SK-N-SH (cell line): ENCODE data around the gene CDKL2. TPM values are rescaled to one million over a fixed set of nuclear protein-coding genes. Genes with fewer than 3 reads are reported as not detected.

ENCODE experiments used
- CTCF ChIA-PET: fragments of 300-600, 350-600 bp; formaldehyde crosslinking; extraction: SDS; loops from one replicate; lab custom pipeline; 2021; lab: Yijun Ruan, JAX
- POLR2A ChIA-PET: fragments of 350-600 bp; sonication (Branson Sonifier 250); formaldehyde crosslinking; extraction: SDS; loops from one replicate; lab custom pipeline; 2020; ENCODE audit warnings: antibody characterized with exemption, inconsistent platforms; lab: Yijun Ruan, JAX
- DNase-seq: peaks from one replicate; pipeline ENCODE4 v3.0.0; 2012
- H2AFZ ChIP-seq: fragments of 200-600 bp; sonication (generic); 2 replicates; pipeline ENCODE4 v1.8.1; 2016; ENCODE audit warnings: antibody characterized with exemption, mild to moderate bottlenecking, low read depth
- H3F3A ChIP-seq: fragments of 200-600 bp; sonication (generic); replicated peaks from 2 replicates; pipeline ENCODE3; 2016; ENCODE audit warnings: antibody characterized with exemption, mild to moderate bottlenecking; ENCODE audit not compliant: insufficient read depth
- H3K27ac ChIP-seq, 2 experiments: fragments of 200-500 bp in 1 of 2; fragments of 200-600 bp in 1 of 2; sonication (Bioruptor generic) in 1 of 2; sonication (generic), shearing (Covaris generic) in 1 of 2; 2 replicates each; pipeline versions ENCODE4 v1.5.1 to v1.6.1; 2014 to 2016; ENCODE audit warnings: low read depth in 2 of 2, inconsistent platforms in 1 of 2, low read length in 1 of 2, mild to moderate bottlenecking in 1 of 2, mixed read lengths in 1 of 2
- H3K27me3 ChIP-seq: fragments of 200-600 bp; sonication (generic), shearing (Covaris generic); 2 replicates; pipeline ENCODE4 v1.6.1; 2016; ENCODE audit warnings: mixed run types; ENCODE audit not compliant: insufficient read depth
- H3K36me3 ChIP-seq, 2 experiments: fragments of 200-500 bp in 1 of 2; fragments of 200-600 bp in 1 of 2; sonication (Bioruptor generic) in 1 of 2; sonication (generic) in 1 of 2; replicated peaks in 1 of 2; 2 replicates each; pipeline versions ENCODE3 to v1.5.1; 2014 to 2016; ENCODE audit warnings: low read length in 1 of 2, mild to moderate bottlenecking in 1 of 2; ENCODE audit not compliant: insufficient read depth in 2 of 2, control insufficient read depth in 1 of 2
- H3K4me1 ChIP-seq, 2 experiments: fragments of 200-500 bp in 1 of 2; fragments of 200-600 bp in 1 of 2; sonication (Bioruptor generic) in 1 of 2; sonication (generic), shearing (Covaris generic) in 1 of 2; 2 replicates each; pipeline versions ENCODE4 v1.5.1 to v1.6.1; 2014 to 2016; ENCODE audit warnings: low read depth in 1 of 2, low read length in 1 of 2, mixed run types in 1 of 2; ENCODE audit not compliant: insufficient read depth in 2 of 2, control insufficient read depth in 1 of 2
- H3K4me2 ChIP-seq: fragments of 200-600 bp; sonication (generic), shearing (Covaris generic); 2 replicates; pipeline ENCODE4 v1.6.1; 2017; ENCODE audit warnings: mixed run types
- H3K4me3 ChIP-seq, 2 experiments: fragments of 200-500 bp in 1 of 2; fragments of 200-600 bp in 1 of 2; sonication (Bioruptor generic) in 1 of 2; sonication (generic), shearing (Covaris generic) in 1 of 2; 2 replicates each; pipeline versions ENCODE4 v1.5.1 to v1.8.1; 2014 to 2016; ENCODE audit warnings: low read depth in 2 of 2, inconsistent platforms in 1 of 2, low read length in 1 of 2, mild to moderate bottlenecking in 1 of 2, mixed read lengths in 1 of 2, moderate library complexity in 1 of 2
- H3K79me2 ChIP-seq: fragments of 200-600 bp; sonication (generic); 2 replicates; pipeline ENCODE4 v1.8.1; 2017; ENCODE audit warnings: mild to moderate bottlenecking; ENCODE audit not compliant: insufficient read depth
- H3K9ac ChIP-seq: fragments of 200-600 bp; sonication (generic); 2 replicates; pipeline ENCODE4 v1.6.1; 2017; ENCODE audit warnings: mixed run types
- H3K9me2 ChIP-seq: fragments of 200-600 bp; sonication (generic); 2 replicates; pipeline ENCODE4 v1.6.1; 2017; ENCODE audit warnings: mixed run types
- H3K9me3 ChIP-seq: fragments of 200-600 bp; sonication (generic); 2 replicates; pipeline ENCODE4 v1.6.1; 2017; ENCODE audit warnings: mixed run types, mild to moderate bottlenecking, moderate library complexity
- H4K20me1 ChIP-seq: fragments of 200-600 bp; sonication (generic); 2 replicates; pipeline ENCODE4 v1.6.1; 2017; ENCODE audit warnings: mild to moderate bottlenecking, mixed run types; ENCODE audit not compliant: insufficient read depth
- FOSL2 ChIP-seq: IDR thresholded peaks from 2 replicates; pipeline ENCODE4 v1.4.0; 2012; ENCODE audit warnings: low read depth, mild to moderate bottlenecking, moderate library complexity, borderline replicate concordance
- FOXJ3 ChIP-seq: sonication (generic); formaldehyde crosslinking; IDR thresholded peaks from 2 replicates; pipeline ENCODE4 v1.5.1; 2020; ENCODE audit warnings: mild to moderate bottlenecking, missing genetic modification reagents
- FOXM1 ChIP-seq: IDR thresholded peaks from 2 replicates; pipeline ENCODE4 v1.4.0; 2012; ENCODE audit warnings: low read depth, mild to moderate bottlenecking
- GABPA ChIP-seq: IDR thresholded peaks from 2 replicates; pipeline ENCODE4 v1.4.0; 2012; ENCODE audit warnings: low read depth, mild to moderate bottlenecking
- GATA2 ChIP-seq: sonication (generic); formaldehyde crosslinking; IDR thresholded peaks from 2 replicates; pipeline ENCODE4 v1.5.0; 2020; ENCODE audit warnings: mild to moderate bottlenecking, missing genetic modification reagents
- MXI1 ChIP-seq: IDR thresholded peaks from 2 replicates; pipeline ENCODE4 v1.6.1; 2012; ENCODE audit warnings: mild to moderate bottlenecking, low read depth, low read length, improper control_type of control experiment
- NRF1 ChIP-seq: IDR thresholded peaks from 2 replicates; pipeline ENCODE4 v1.6.1; 2012; ENCODE audit warnings: low read depth, mild to moderate bottlenecking, low read length
- POLR2AphosphoS5 ChIP-seq: IDR thresholded peaks from 2 replicates; pipeline ENCODE4 v1.6.1; 2012; ENCODE audit warnings: low read depth, low read length
- TEAD4 ChIP-seq: IDR thresholded peaks from 2 replicates; pipeline ENCODE4 v1.4.0; 2012; ENCODE audit warnings: mild to moderate bottlenecking, borderline replicate concordance; ENCODE audit not compliant: insufficient read depth
- WGBS: methylation state at CpG from one replicate; pipeline ENCODE4 v1.1.6; 2017; ENCODE audit warnings: low lambda C conversion rate; 5-methylcytosine and 5-hydroxymethylcytosine counted together
- polyA plus RNA-seq, 3 experiments: library from polyadenylated mRNA; depleted of rRNA; stranded (reverse); fragments of >200 nt; gene quantifications; 2 replicates each; pipeline ENCODE4 v1.2.3, GENCODE V29; 2012
- TF ChIP-seq, protein P1 (sequence below): IDR thresholded peaks from 2 replicates; pipeline ENCODE4 v1.4.0; 2012; ENCODE audit warnings: low read depth, borderline replicate concordance
- TF ChIP-seq, protein P2 (sequence below): fragments of 150-350 bp; IDR thresholded peaks from 2 replicates; pipeline ENCODE4 v1.6.1; 2017; ENCODE audit warnings: antibody characterized with exemption, low read length, low read depth, borderline replicate concordance
- TF ChIP-seq, protein P3 (sequence below): IDR thresholded peaks from 2 replicates; pipeline ENCODE4; 2012

The CDKL2 gene
- polyA plus RNA-seq, 1 of the 3 experiments (the other 2 are of a cell fraction), result 0.41 TPM

DNA sequence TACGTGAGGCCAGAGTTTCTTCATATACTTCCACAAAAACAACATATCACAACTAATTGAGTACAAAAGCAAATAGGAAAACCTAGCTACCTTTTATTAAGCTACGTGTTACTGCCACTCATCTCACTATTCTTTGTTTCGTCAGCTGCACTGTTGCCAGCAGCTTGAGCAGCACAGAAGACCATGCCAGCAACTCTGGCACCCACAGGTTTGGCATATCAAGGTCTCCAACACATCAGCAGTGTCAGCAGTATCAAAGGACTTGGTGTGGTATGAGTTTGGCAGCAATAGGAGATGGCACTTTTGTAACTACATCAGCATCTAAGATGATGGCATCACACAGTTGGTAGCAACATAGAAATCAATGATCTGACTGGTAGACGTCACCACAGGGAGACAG is 30.7 kb downstream of the CDKL2 start:
- Histone ChIP-seq H3K27me3 (no peaks in the 10 kb centered on the region), H3K79me2 (no peaks in the 10 kb centered on the region), H3K9ac (no peak overlapping the region), H2AFZ (no peak overlapping the region), H3F3A (no peaks in the 10 kb centered on the region), H3K4me3 (no peak overlapping the region), H3K4me2 (no peak overlapping the region), H3K27ac (no peak overlapping the region), H3K36me3 (no peaks in the 10 kb centered on the region), H3K4me1 (no peaks in the 10 kb centered on the region), H4K20me1 (no peaks in the 10 kb centered on the region), H3K9me2 (no peaks in the 10 kb centered on the region), H3K9me3 (no peaks in the 10 kb centered on the region)
- POLR2A ChIA-PET, result no interaction called here
- CTCF ChIA-PET, result no interaction called here
- TF ChIP-seq MXI1 (no peak), FOXJ3 (CRISPR knock-in tag) (no peak), FOXM1 (no peak), GABPA (no peak), NRF1 (no peak), POLR2AphosphoS5 (no peak)
- TF ChIP-seq, protein P1, sequence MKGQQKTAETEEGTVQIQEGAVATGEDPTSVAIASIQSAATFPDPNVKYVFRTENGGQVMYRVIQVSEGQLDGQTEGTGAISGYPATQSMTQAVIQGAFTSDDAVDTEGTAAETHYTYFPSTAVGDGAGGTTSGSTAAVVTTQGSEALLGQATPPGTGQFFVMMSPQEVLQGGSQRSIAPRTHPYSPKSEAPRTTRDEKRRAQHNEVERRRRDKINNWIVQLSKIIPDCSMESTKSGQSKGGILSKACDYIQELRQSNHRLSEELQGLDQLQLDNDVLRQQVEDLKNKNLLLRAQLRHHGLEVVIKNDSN, result no peak
- TF ChIP-seq, protein P2, sequence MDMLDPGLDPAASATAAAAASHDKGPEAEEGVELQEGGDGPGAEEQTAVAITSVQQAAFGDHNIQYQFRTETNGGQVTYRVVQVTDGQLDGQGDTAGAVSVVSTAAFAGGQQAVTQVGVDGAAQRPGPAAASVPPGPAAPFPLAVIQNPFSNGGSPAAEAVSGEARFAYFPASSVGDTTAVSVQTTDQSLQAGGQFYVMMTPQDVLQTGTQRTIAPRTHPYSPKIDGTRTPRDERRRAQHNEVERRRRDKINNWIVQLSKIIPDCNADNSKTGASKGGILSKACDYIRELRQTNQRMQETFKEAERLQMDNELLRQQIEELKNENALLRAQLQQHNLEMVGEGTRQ, result no peak
- TF ChIP-seq, protein P3, sequence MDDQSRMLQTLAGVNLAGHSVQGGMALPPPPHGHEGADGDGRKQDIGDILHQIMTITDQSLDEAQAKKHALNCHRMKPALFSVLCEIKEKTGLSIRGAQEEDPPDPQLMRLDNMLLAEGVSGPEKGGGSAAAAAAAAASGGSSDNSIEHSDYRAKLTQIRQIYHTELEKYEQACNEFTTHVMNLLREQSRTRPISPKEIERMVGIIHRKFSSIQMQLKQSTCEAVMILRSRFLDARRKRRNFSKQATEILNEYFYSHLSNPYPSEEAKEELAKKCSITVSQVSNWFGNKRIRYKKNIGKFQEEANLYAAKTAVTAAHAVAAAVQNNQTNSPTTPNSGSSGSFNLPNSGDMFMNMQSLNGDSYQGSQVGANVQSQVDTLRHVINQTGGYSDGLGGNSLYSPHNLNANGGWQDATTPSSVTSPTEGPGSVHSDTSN, result no peak
- 90% methylated on average over 4 of the region's 4 CpGs for WGBS
- DNase-seq, result no peak

- H3K4me1 ChIP-seq, result no peaks in the 10 kb centered on the region
- 79% methylated on average over 3 of the region's 3 CpGs for WGBS
- no peak for TF ChIP-seq GATA2
- TF ChIP-seq FOSL2, result 0 out of 2 replicates have a peak, but pooled peaks have one; percentile 18
- TF ChIP-seq TEAD4, result no peak
- no peaks in the 10 kb centered on the region for H3K9me3 ChIP-seq
- H3K27me3 ChIP-seq, result no peaks in the 10 kb centered on the region
- H3K9ac ChIP-seq, result no peak overlapping the region
- POLR2A ChIA-PET, result no interaction called here
- no peak overlapping the region for H2AFZ ChIP-seq
- no peaks in the 10 kb centered on the region for H3K79me2 ChIP-seq
- H3K4me3 ChIP-seq, result no peak overlapping the region
- no peak for DNase-seq
- no peaks in the 10 kb centered on the region for H4K20me1 ChIP-seq
- H3K36me3 ChIP-seq, result no peaks in the 10 kb centered on the region
- no peaks in the 10 kb centered on the region for H3K9me2 ChIP-seq
- H3K4me2 ChIP-seq, result no peak overlapping the region
- CTCF ChIA-PET, result no interaction called here
- H3K27ac ChIP-seq, result no peak overlapping the region
- no peaks in the 10 kb centered on the region for H3F3A ChIP-seq
Observed at GRCh38 chr4:75598390-75598789, 31.9 kb downstream of the CDKL2 start.
